ENCODE data around the gene PAFAH1B1.
"Not testable (repeated sequence)": the region's sequence is repeated elsewhere in the genome, so short reads cannot be mapped to it uniquely, and the experiment has no call there.

The PAFAH1B1 gene

DNA sequence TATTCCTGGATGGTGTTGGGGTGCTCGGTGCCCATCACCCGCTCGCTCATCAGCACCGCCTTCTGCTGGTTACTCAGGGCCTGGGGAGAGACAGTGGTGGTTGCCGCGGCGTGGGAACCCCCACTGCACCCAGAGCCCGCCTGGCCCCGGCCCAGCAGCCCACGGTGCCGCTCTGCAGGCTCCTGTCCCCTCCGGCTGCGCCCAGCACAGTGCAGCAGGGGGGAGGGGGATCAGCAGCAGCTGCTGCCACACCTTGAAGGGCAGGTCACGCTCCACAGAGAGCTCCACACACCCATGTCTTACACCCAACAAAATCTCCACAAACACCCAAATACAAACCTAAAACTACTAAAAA lies 99.3 kb downstream of the PAFAH1B1 start:
- TF ChIP-seq, protein P1, sequence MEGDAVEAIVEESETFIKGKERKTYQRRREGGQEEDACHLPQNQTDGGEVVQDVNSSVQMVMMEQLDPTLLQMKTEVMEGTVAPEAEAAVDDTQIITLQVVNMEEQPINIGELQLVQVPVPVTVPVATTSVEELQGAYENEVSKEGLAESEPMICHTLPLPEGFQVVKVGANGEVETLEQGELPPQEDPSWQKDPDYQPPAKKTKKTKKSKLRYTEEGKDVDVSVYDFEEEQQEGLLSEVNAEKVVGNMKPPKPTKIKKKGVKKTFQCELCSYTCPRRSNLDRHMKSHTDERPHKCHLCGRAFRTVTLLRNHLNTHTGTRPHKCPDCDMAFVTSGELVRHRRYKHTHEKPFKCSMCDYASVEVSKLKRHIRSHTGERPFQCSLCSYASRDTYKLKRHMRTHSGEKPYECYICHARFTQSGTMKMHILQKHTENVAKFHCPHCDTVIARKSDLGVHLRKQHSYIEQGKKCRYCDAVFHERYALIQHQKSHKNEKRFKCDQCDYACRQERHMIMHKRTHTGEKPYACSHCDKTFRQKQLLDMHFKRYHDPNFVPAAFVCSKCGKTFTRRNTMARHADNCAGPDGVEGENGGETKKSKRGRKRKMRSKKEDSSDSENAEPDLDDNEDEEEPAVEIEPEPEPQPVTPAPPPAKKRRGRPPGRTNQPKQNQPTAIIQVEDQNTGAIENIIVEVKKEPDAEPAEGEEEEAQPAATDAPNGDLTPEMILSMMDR (conservative IDR thresholded peaks at IDR 0.05; ENCODE audit: low read length): no peak
- DNase-seq (ENCODE audit: low read depth): no peak
- H3K4me3 ChIP-seq (ENCODE audit: low read length): no peak overlapping the region

DNA sequence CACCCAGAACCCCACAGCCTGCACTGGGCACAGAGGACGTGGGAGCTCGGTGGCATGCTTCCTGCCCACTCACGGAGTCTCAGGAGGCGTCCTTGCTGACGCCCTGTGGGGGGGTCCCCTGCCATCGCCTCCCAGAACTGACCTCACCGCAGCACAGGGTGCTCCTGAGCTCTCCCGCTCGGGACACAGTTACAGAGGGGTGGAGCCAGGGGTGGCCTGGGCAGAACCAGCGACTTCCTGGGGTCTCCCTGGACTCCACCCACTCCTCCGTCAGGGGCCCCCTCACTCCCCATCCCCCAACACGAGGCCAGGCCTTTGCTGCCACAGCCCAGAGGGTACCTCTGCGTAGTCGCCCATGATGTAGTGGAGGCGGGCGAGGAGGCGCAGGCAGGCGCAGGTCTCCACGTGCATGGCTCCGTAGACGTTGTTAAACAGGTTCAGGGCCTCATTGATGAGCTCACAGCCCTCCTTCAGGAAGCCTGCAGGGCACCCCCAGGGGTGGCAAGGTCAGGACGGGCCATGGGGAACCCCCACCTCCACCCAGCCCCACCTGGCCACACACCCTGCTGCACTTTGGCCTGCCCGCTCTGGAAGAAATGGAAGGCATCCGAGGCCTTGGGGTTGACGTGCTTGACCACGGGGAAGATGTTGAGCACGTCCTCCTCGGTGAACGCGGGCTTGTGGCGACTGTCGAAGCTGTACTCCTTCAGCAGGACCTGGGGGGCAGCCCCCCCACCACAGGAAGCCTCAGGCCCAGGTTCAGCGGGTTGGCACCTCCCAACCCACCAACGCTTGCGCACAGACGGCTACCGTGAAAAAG lies 100.3 kb downstream of the PAFAH1B1 start:
- TF ChIP-seq, protein P1 (conservative IDR thresholded peaks at IDR 0.05; ENCODE audit: low read length): no peak
- no peak for DNase-seq (ENCODE audit: low read depth)

DNA sequence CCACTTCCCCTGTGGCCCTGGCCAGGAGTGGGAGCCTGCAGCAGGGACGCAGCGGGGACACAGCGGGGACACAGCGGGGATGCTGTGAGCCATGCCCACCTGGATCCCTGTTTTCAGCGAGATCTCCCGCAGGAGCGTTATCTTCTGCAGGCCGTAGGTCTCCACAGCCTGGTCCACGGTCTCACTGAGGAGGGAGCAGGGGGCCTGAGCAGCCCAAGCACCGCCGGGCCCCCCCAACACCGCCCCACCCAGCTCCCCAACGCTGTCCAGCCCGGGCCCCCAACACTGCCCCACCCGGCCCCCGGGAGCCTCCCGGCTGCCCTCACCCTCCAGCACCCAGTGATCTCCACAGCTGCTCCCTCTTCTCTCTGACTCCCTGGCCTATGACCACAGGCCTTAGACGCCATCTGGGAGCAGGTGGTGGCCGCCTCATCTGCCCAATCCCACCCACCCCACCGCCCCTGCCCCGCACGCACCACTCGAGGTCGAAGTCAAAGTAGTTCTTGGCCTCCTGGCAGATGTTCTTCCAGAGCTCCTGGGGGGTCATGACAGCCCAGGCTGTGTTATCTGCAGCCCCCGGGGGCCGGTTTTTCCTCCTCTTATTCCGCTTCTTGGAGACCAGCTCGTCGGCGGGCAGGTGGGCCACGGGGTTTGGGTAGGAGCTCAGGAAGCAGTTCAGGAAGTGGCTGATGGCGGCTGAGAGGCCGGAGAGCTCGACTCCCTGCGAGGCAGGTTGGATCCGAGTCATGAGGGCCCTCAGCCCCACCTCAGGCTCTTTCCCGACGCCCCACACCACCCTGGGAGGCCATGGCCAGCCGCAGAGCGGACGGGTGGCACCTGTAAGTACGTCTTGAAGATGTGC lies 101.2 kb downstream of the PAFAH1B1 start:
- no peak for DNase-seq (ENCODE audit: low read depth)
- H3K4me3 ChIP-seq (ENCODE audit: low read length): no peak overlapping the region
- TF ChIP-seq, protein P1 (conservative IDR thresholded peaks at IDR 0.05; ENCODE audit: low read length): no peak

More for the DNA sequence above, 100.3 kb downstream of the PAFAH1B1 start:
- no peak overlapping the region for H3K4me3 ChIP-seq (ENCODE audit: low read length)

DNA sequence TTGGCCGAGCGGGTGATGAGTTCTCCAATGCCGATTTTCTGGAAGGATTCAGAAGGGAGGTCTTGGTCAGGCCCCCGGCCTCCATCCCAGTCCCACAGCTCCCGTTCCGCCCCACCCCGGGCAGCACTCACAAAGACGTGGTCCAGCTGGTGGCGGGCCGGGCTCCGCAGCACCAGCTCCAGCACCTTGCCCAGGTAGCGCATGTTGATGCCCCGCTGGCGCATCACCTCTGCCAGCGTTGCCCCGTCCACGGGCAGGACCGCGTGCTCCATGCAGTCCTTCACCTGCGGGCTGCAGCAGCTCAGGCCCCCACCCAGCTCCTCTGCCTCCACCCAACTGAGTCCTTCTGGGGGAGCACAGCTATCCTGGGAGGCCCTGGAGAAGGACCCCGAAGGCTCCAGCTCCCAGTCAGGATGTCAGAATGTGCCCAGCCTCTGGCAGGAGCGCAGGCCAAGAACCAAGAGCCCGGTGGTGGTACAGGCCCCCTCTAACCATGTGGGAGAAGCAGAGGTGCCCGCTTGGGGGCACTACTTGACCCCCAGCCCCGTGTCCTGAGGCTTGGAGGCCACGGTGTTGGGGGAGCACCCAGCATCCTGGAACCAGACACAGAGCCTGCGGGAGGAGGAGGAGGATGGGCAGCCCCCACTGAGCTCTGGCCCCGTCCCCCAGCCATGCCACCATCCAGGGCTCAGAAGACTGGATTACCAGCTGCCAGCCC lies 101.9 kb downstream of the PAFAH1B1 start:
- no peak for DNase-seq (ENCODE audit: low read depth)
- H3K4me3 ChIP-seq (ENCODE audit: low read length): no peak overlapping the region
- TF ChIP-seq, protein P1 (conservative IDR thresholded peaks at IDR 0.05; ENCODE audit: low read length): no peak

DNA sequence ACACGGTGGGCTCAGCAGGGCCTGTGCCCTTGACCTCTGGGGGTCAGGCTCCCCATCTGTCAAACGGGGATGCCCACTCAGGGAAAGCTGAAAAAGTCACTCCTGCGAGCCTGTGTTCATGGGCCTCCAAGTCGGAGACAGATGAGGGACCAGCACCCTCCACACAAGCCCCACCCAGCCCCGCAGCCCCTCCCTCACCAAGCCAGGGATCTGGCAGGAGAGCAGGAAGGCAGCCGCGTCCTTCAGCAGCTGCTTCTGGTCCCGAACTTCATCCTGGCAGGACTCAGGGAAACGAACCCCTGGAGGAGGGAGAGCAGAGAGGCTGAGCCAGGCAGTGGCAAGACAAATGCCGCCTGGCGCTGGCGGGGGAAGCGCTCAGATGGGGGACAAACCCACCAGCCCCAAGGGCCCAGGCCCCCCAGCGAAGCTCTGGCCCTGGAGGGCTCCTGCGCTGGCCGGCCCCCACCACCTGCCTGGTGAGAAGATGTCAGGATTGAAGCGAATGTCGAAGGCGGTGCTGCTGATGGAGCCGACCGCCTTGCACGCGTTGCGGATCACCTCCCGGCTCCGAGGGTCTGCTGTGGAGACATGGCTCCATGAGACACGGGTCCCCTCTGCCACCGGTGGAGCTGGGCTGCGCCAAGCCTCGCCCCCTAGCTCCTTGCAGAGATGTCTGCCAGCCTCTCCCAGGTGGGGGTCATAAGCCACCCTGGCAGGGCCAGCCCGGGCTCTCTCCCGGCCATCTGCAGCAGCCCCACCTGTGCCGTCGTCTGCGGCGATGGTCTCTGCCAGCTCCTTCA lies 102.7 kb downstream of the PAFAH1B1 start:
- no peak overlapping the region for H3K4me3 ChIP-seq (ENCODE audit: low read length)
- TF ChIP-seq, protein P1 (conservative IDR thresholded peaks at IDR 0.05; ENCODE audit: low read length): no peak
- no peak for DNase-seq (ENCODE audit: low read depth)

DNA sequence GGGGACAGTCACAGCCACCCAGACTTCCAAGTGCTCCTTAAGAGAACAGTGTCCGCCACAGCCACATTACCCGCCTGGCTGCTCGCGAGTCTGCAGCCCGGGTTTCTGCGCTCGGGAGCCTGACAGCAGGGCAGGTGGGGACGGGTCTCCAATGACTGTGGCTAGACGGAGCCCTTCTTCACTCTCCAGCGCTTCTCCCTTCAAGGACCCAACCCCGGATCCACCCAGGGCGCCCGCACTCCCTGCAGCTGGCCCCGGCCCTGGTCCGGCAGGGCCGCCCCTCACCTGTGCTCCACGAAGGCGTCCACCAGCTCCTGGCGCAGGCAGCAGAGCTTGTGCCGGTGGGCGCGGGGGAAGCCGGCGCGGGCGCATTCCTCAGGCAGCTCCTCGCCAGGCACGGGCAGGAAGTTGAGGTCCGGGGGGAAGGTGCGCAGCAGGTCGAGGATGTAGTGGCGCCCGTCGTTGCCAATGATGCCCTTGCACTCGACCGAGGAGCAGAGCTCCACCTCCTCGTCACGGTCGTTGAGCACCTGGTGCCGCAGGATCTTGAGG lies 104.2 kb downstream of the PAFAH1B1 start:
- no peak for DNase-seq (ENCODE audit: low read depth)
- H3K4me3 ChIP-seq (ENCODE audit: low read length): no peak overlapping the region
- TF ChIP-seq, protein P1 (conservative IDR thresholded peaks at IDR 0.05; ENCODE audit: low read length): no peak

DNA sequence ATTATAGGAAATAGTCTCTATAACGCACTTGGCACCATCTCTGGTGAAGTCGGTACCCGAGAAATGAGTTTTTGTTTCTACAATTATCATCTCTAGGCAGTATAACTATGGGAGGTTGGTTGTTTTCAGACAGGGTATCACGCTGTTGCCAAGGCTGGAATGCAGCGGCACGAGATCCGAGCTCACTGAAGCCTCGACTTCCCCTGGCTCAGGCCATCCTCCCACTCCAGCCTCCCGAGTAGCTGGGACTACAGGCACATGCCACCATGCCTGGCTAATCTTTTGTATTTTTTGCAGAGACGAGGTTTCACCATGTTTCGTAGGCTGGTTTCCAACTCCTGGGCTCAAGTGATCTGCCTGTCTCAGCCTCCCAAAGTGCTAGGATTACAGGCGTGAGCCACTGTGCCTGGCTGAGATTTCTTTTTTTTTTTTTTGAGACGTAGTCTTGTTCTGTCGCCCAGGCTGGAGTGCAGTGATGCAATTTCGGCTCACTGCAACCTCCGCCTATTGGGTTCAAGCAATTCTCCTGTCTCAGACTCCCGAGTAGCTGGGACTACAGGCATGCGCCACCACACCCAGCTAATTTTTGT lies 105.9 kb downstream of the PAFAH1B1 start:
- DNase-seq (ENCODE audit: low read depth); H3K4me3 ChIP-seq (ENCODE audit: low read length): not testable (repeated sequence)

All from AG10803 (cell line).